Heart left ventricle (tissue), 16 donors: Measurements from ENCODE around the gene MSANTD1. TPM values are rescaled to one million over a fixed set of nuclear protein-coding genes. Genes with fewer than 3 reads are reported as not detected.

Source experiments
- ATAC-seq, 4 donors: fragments of 200-7000 bp; cut with Tn5 transposase; one replicate each; pipeline ENCODE4 v1.9.1; 2020 to 2022; ENCODE audit warnings: moderate library complexity in 4 of 4, mild to moderate bottlenecking in 3 of 4, moderate number of reproducible peaks in 1 of 4
- DNase-seq, 5 donors: peaks; one replicate each; pipeline ENCODE4 v3.0.0-alpha.2; 2020
- H3K27ac ChIP-seq, 12 donors: fragments of 200-600 bp; sonication (generic) in 4 of 12; one replicate each; pipeline versions ENCODE4 v1.5.0 to v1.8.0; 2016 to 2022; ENCODE audit warnings: mild to moderate bottlenecking in 2 of 12
- H3K27me3 ChIP-seq, 9 donors: fragments of 200-600 bp; sonication (generic) in 2 of 9; one replicate each; pipeline versions ENCODE4 v1.5.1 to v1.8.0; 2016 to 2022; ENCODE audit warnings: mild to moderate bottlenecking in 3 of 9
- H3K36me3 ChIP-seq, 9 donors: fragments of 200-600 bp; sonication (generic) in 2 of 9; one replicate each; pipeline versions ENCODE4 v1.5.0 to v1.8.0; 2018 to 2022; ENCODE audit warnings: mild to moderate bottlenecking in 2 of 9
- H3K4me1 ChIP-seq, 12 donors: fragments of 200-600 bp; sonication (generic) in 4 of 12; one replicate each; pipeline versions ENCODE4 v1.5.0 to v1.8.0; 2016 to 2022; ENCODE audit warnings: mild to moderate bottlenecking in 3 of 12
- H3K4me3 ChIP-seq, 12 donors: fragments of 200-600 bp; sonication (generic) in 4 of 12; one replicate each; pipeline versions ENCODE4 v1.5.0 to v1.8.0; 2017 to 2022; ENCODE audit warnings: mild to moderate bottlenecking in 9 of 12, moderate library complexity in 4 of 12
- H3K9me3 ChIP-seq, 12 donors: fragments of 200-600 bp; sonication (generic) in 4 of 12; one replicate each; pipeline versions ENCODE4 v1.5.0 to v1.8.0; 2016 to 2022; ENCODE audit warnings: mild to moderate bottlenecking in 1 of 12
- CTCF ChIP-seq, 12 donors: fragments of 200-600 bp; sonication (generic) in 4 of 12; IDR thresholded peaks; one replicate each; pipeline versions ENCODE4 v1.5.0 to v1.8.0; 2018 to 2022; ENCODE audit warnings: antibody characterized with exemption in 12 of 12, mild to moderate bottlenecking in 5 of 12
- POLR2A ChIP-seq, 2 donors: fragments of 450-650 bp; IDR thresholded peaks; one replicate each; pipeline ENCODE4 v1.6.1; 2017; ENCODE audit warnings: antibody characterized with exemption in 2 of 2, mild to moderate bottlenecking in 2 of 2, moderate library complexity in 2 of 2
- WGBS, 4 donors: extraction: QIAGEN DNeasy Blood & Tissue Kit in 2 of 4; methylation state at CpG; one replicate each; pipeline versions ENCODE4 v1.1.5 to v1.1.7; 2013 to 2018; 5-methylcytosine and 5-hydroxymethylcytosine counted together
- intact Hi-C, 10 donors: fragments of 100-400 bp; cut with DNase I; formaldehyde crosslinking; loops; one replicate each; pipeline versions ENCODE4 v1.11.1 to v1.14.2; 2022
- polyA plus RNA-seq, 2 donors: library from polyadenylated mRNA; stranded (reverse); fragments of 200-250 nt; gene quantifications; one replicate each; pipeline ENCODE4 v1.2.3, GENCODE V29; 2013
- total RNA-seq, 9 donors: library from RNA; depleted of rRNA in 2 of 9; stranded (reverse); fragments of >200 nt in 2 of 9; fragmentation: NEBNext Ultra II Directional in 3 of 9; extraction: Animal tissue kit (Norgen Biotek cat#: 25700) in 3 of 9; gene quantifications; one replicate each; pipeline versions ENCODE4 v1.1.0 to v1.2.4, GENCODE V29; 2016 to 2023
- donor health status: ischemic (EF 13 %, LVEDD 7.1; RV severe dilation, severe dysfunction).
- donor health status: healthy with polysubstance abuse.
- donor health status: DM: no; HTN: yes; CAD: no.
- donor health status: DM: no; HTN: no; CAD: no.
- donor health status: ischemic (EF 25% LVEDD 6.9; RV normal size, moderate dysfunction).
- donor health status: ischemic (EF 25% LVEDD 5.7; RV mildly dilated, moderate dysfunction).
- donor health status: healthy.
- donor health status: DM: yes; HTN: yes; CAD: no.
- donor health status: ischemic (EF 35%, LVEDD 5.7; RV mildly dilated, moderate dysfunction).
- donor health status: nonischemic (EF 11% LVEDD 7.7; RV severe dilation, severe dysfunction).
- donor health status: DM: yes; HTN: yes; CAD: no.
- donor health status: PGD.
- donor health status: ischemic (EF 29% LVEDD 5.4; RV normal size, mild dysfunction).
- donor health status: nonischemic (EF 23%, LVEDD 6.1; RV moderate dilation, normal function).

Gene MSANTD1
- total and polyA plus RNA-seq, 11 donors: 0.30 to 0.93 (median 0.34) TPM; not detected in 2

- 83 to 89% (median 87%) methylated on average over 2 of the region's 2 CpGs for WGBS, 4 donors
- ATAC-seq (no peak), DNase-seq (peak in 1 of 5 donors; percentile 3)
- Histone ChIP-seq H3K27ac (no peak overlapping the region), H3K36me3 (peaks cover 0 to 99% (median 96%) of the 10 kb centered on the region in 9 donors), H3K4me3 (no peak overlapping the region), H3K27me3 (no peaks in the 10 kb centered on the region), H3K4me1 (peaks cover 0 to 13% (median 0%) of the 10 kb centered on the region in 12 donors), H3K9me3 (no peaks in the 10 kb centered on the region)
- intact Hi-C loops: no loop called here
- TF ChIP-seq POLR2A (IDR thresholded peaks at IDR 0.05) (no peak), CTCF (IDR thresholded peaks at IDR 0.05) (no peak)
These were observed 31.7 kb upstream of the MSANTD1 start for GRCh38 chr4:3217266-3217665.

- WGBS, 4 donors: 89 to 97% (median 93%) methylated on average over 16 of the region's 16 CpGs
- Histone ChIP-seq H3K9me3 (no peaks in the 10 kb centered on the region), H3K4me1 (peaks cover 0 to 13% (median 0%) of the 10 kb centered on the region in 12 donors), H3K4me3 (no peak overlapping the region), H3K36me3 (peaks cover 0 to 99% (median 96%) of the 10 kb centered on the region in 9 donors), H3K27me3 (no peaks in the 10 kb centered on the region), H3K27ac (no peak overlapping the region)
- ATAC-seq (no peak), DNase-seq (peak in 1 of 5 donors; percentile 21)
- intact Hi-C loops: no loop called here
- no peak for TF ChIP-seq CTCF (IDR thresholded peaks at IDR 0.05)
- no peak for TF ChIP-seq POLR2A (IDR thresholded peaks at IDR 0.05)
These were observed 31.2 kb upstream of the MSANTD1 start for GRCh38 chr4:3217771-3218170.

- intact Hi-C loops: no loop called here
- DNase-seq: peak in 1 of 5 donors; percentile 12
These were observed 29.9 kb upstream of the MSANTD1 start for GRCh38 chr4:3218824-3219760.

More at GRCh38 chr4:3218824-3219760, 29.9 kb upstream of the MSANTD1 start:
- H3K27me3 ChIP-seq: no peaks in the 10 kb centered on the region
- peaks cover 0 to 99% (median 96%) of the 10 kb centered on the region in 9 donors for H3K36me3 ChIP-seq
- no peaks in the 10 kb centered on the region for H3K9me3 ChIP-seq
- H3K27ac ChIP-seq: peak overlapping the region in 1 of 12 donors; percentile 42
- H3K4me1 ChIP-seq: peaks cover 0 to 13% (median 0%) of the 10 kb centered on the region in 12 donors
- no peak overlapping the region for H3K4me3 ChIP-seq
- ATAC-seq: no peak
- 90 to 97% (median 93%) methylated on average over 16 to 20 of the region's 20 CpGs for WGBS, 4 donors
- TF ChIP-seq CTCF (IDR thresholded peaks at IDR 0.05) (no peak), POLR2A (IDR thresholded peaks at IDR 0.05) (no peak)
